Stimulated activated CD8-positive, alpha-beta memory T cell treated with anti-CD3 and anti-CD28 coated beads, Interleukin-7, amount 100 ng/mL, for 1 hour (primary cell): ENCODE data around the gene ZFP90.
"Not testable (repeated sequence)": the region's sequence is repeated elsewhere in the genome, so short reads cannot be mapped to it uniquely, and the experiment has no call there.

Source experiments
- DNase-seq, 2 donors: peaks; one replicate each; pipeline ENCODE4 v3.0.0-alpha.2; 2020; ENCODE audit warnings: low read depth in 2 of 2

ZFP90 gene

GRCh38 chr16:68517606-68518166 is 21.4 kb upstream of the ZFP90 start:
- DNase-seq: no peak

- no peak for DNase-seq
Observed at GRCh38 chr16:68519225-68519745, 19.8 kb upstream of the ZFP90 start.

GRCh38 chr16:68520649-68521086 is 18.4 kb upstream of the ZFP90 start:
- DNase-seq: peak; percentile 64 to 75

- DNase-seq: no peak
Observed at GRCh38 chr16:68524069-68524820, 14.8 kb upstream of the ZFP90 start.

GRCh38 chr16:68526143-68526781 is 12.8 kb upstream of the ZFP90 start:
- no peak for DNase-seq

GRCh38 chr16:68526782-68527145 is 12.3 kb upstream of the ZFP90 start:
- DNase-seq: no peak

- DNase-seq: no peak
Observed at GRCh38 chr16:68528233-68528632, 10.9 kb upstream of the ZFP90 start.

GRCh38 chr16:68528686-68529379 is 10.3 kb upstream of the ZFP90 start:
- peak; percentile 76 to 82 for DNase-seq

- DNase-seq: no peak
Observed at GRCh38 chr16:68529608-68529930, 9.5 kb upstream of the ZFP90 start.

GRCh38 chr16:68529931-68530701 is 9.0 kb upstream of the ZFP90 start:
- peak; percentile 77 to 80 for DNase-seq

GRCh38 chr16:68533937-68534336 is 5.2 kb upstream of the ZFP90 start:
- DNase-seq: no peak

- DNase-seq: no peak
Observed at GRCh38 chr16:68535331-68535730, 3.8 kb upstream of the ZFP90 start.

GRCh38 chr16:68539711-68540239 is 684 bp downstream of the ZFP90 start:
- no peak for DNase-seq

GRCh38 chr16:68548947-68549346 is 9.9 kb downstream of the ZFP90 start:
- no peak for DNase-seq

GRCh38 chr16:68553186-68553585 is 14.1 kb downstream of the ZFP90 start:
- no peak for DNase-seq

GRCh38 chr16:68560341-68560740 is 21.2 kb downstream of the ZFP90 start:
- not testable (repeated sequence) for DNase-seq

GRCh38 chr16:68563631-68564381 is 24.7 kb downstream of the ZFP90 start:
- DNase-seq: no peak

- DNase-seq: no peak
Observed at GRCh38 chr16:68564382-68564985, 25.4 kb downstream of the ZFP90 start.

- DNase-seq: no peak
Observed at GRCh38 chr16:68574479-68574878, 35.4 kb downstream of the ZFP90 start.

GRCh38 chr16:68575082-68575481 is 36.0 kb downstream of the ZFP90 start:
- no peak for DNase-seq
